HCT116 (cell line): Measurements from ENCODE around the gene BMP5. TPM values are rescaled to one million over a fixed set of nuclear protein-coding genes. Genes with fewer than 3 reads are reported as not detected.

Experiments used
- ATAC-seq: fragments of 200-7000 bp; cut with Tn5 transposase; 2 replicates; pipeline ENCODE4 v1.9.1; 2020; ENCODE audit warnings: mild to moderate bottlenecking, moderate library complexity
- BruUV-seq: library from RNA; stranded (reverse); fragments of 400-500 nt; replicated peaks from 2 replicates; lab custom pipeline; 2021; lab: Mats Ljungman, UMichigan
- CTCF ChIA-PET: fragments of 300-600 bp; sonication (Branson Sonifier 250); formaldehyde crosslinking; loops from one replicate; lab custom pipeline; 2021; ENCODE audit warnings: antibody characterized with exemption; lab: Charles Lee
- POLR2A ChIA-PET: fragments of 300-600, 350-600 bp; sonication (Branson Sonifier 250); formaldehyde crosslinking; loops from one replicate; lab custom pipeline; 2021; ENCODE audit warnings: antibody characterized with exemption; lab: Charles Lee
- RAD21 ChIA-PET, 2 experiments: fragments of 300-600 bp; sonication (Branson Sonifier 250); formaldehyde crosslinking; loops; one replicate each; lab custom pipeline; 2023; ENCODE audit warnings: low total read pairs in 2 of 2; ENCODE audit not compliant: uncharacterized antibody in 2 of 2, unreplicated experiment in 2 of 2, low non-redundant PET in 1 of 2; lab: Charles Lee
- DNase-seq: peaks from one replicate; pipeline ENCODE4 v3.0.0-alpha.2; 2010; ENCODE audit warnings: low read depth, low spot score
- H2AFZ ChIP-seq: fragments of 200-600 bp; shearing (Covaris generic), sonication (generic); 2 replicates; pipeline ENCODE4 v1.6.1; 2017; ENCODE audit warnings: low read depth, mixed run types, mixed read lengths, antibody characterized with exemption, low read length; ENCODE audit not compliant: poor library complexity, severe bottlenecking
- H3K27ac ChIP-seq: 2 replicates; pipeline ENCODE4 v1.5.1; 2012; ENCODE audit warnings: low read depth, low read length
- H3K27me3 ChIP-seq: fragments of 200-600 bp; sonication (generic); 2 replicates; pipeline ENCODE4 v1.6.1; 2016; ENCODE audit warnings: mixed run types, low read length, mixed read lengths; ENCODE audit not compliant: insufficient read depth
- H3K36me3 ChIP-seq, 2 experiments: fragments of 200-500 bp in 1 of 2; fragments of 200-600 bp in 1 of 2; sonication (Bioruptor generic) in 1 of 2; sonication (generic) in 1 of 2; 2 replicates each; pipeline versions ENCODE4 v1.5.1 to v1.6.1; 2014 to 2016; ENCODE audit warnings: low read length in 2 of 2, inconsistent platforms in 1 of 2, mixed read lengths in 1 of 2, mixed run types in 1 of 2; ENCODE audit not compliant: insufficient read depth in 2 of 2, control insufficient read depth in 1 of 2
- H3K4me1 ChIP-seq, 2 experiments: fragments of 200-600 bp in 1 of 2; sonication (generic) in 1 of 2; 2 replicates each; pipeline versions ENCODE4 v1.5.1 to v1.6.1; 2012 to 2017; ENCODE audit warnings: low read length in 2 of 2, inconsistent platforms in 1 of 2, mild to moderate bottlenecking in 1 of 2, mixed read lengths in 1 of 2, mixed run types in 1 of 2, moderate library complexity in 1 of 2; ENCODE audit not compliant: insufficient read depth in 2 of 2, control insufficient read depth in 1 of 2
- H3K4me2 ChIP-seq: fragments of 200-600 bp; sonication (generic); 2 replicates; pipeline ENCODE4 v1.6.1; 2017; ENCODE audit warnings: mixed run types, low read length, mixed read lengths
- H3K4me3 ChIP-seq, 2 experiments: fragments of 200-600 bp in 1 of 2; sonication (generic) in 1 of 2; replicated peaks in 1 of 2; 2 replicates each; pipeline ENCODE4 v1.5.1; 2011 to 2016; ENCODE audit warnings: low read length in 2 of 2, control low read depth in 1 of 2, low read depth in 1 of 2, mild to moderate bottlenecking in 1 of 2, mixed read lengths in 1 of 2, mixed run types in 1 of 2
- H3K79me2 ChIP-seq: fragments of 200-600 bp; sonication (generic); 2 replicates; pipeline ENCODE4 v1.6.1; 2017; ENCODE audit warnings: mild to moderate bottlenecking, mixed run types, low read length, moderate library complexity, mixed read lengths; ENCODE audit not compliant: insufficient read depth
- H3K9ac ChIP-seq: fragments of 200-600 bp; sonication (generic); 2 replicates; pipeline ENCODE4 v1.6.1; 2016; ENCODE audit warnings: low read length, mixed read lengths
- H3K9me2 ChIP-seq: fragments of 200-600 bp; sonication (generic), shearing (Covaris generic); 2 replicates; pipeline ENCODE4 v1.6.1; 2017; ENCODE audit warnings: mixed run types, mild to moderate bottlenecking, moderate library complexity; ENCODE audit not compliant: insufficient read depth
- H3K9me3 ChIP-seq, 2 experiments: fragments of 200-500 bp in 1 of 2; fragments of 200-600 bp in 1 of 2; sonication (Bioruptor generic) in 1 of 2; sonication (generic) in 1 of 2; 2 replicates each; pipeline ENCODE4 v1.6.1; 2014 to 2017; ENCODE audit warnings: low read length in 2 of 2, mixed read lengths in 2 of 2, inconsistent platforms in 1 of 2, low read depth in 1 of 2, mild to moderate bottlenecking in 1 of 2, mixed run types in 1 of 2, moderate library complexity in 1 of 2; ENCODE audit not compliant: control insufficient read depth in 1 of 2, insufficient read depth in 1 of 2
- H4K20me1 ChIP-seq: fragments of 200-600 bp; sonication (generic), shearing (Covaris generic); 2 replicates; pipeline ENCODE4 v1.6.1; 2017; ENCODE audit warnings: mixed run types, mild to moderate bottlenecking, moderate library complexity; ENCODE audit not compliant: insufficient read depth
- CEBPB ChIP-seq: IDR thresholded peaks from 2 replicates; pipeline ENCODE4 v1.6.1; 2012; ENCODE audit warnings: low read depth
- EGR1 ChIP-seq: IDR thresholded peaks from 2 replicates; pipeline ENCODE4 v1.6.1; 2012; ENCODE audit warnings: low read depth
- ELF1 ChIP-seq: IDR thresholded peaks from 2 replicates; pipeline ENCODE4 v1.6.1; 2012; ENCODE audit warnings: low read depth, borderline replicate concordance
- EZH2 ChIP-seq: fragments of 200-600 bp; sonication (generic); IDR thresholded peaks from 2 replicates; pipeline ENCODE4 v1.6.1; 2017; ENCODE audit warnings: antibody characterized with exemption, mixed run types
- EZH2phosphoT487 ChIP-seq: fragments of 200-600 bp; IDR thresholded peaks from 2 replicates; pipeline ENCODE4 v1.6.1; 2018; ENCODE audit warnings: antibody characterized with exemption, borderline replicate concordance
- FOSL1 ChIP-seq: IDR thresholded peaks from 2 replicates; pipeline ENCODE4 v1.6.1; 2012; ENCODE audit warnings: low read depth
- JUND ChIP-seq: IDR thresholded peaks from 2 replicates; pipeline ENCODE4 v1.6.1; 2012
- POLR2A ChIP-seq: IDR thresholded peaks from 2 replicates; pipeline ENCODE4 v1.7.0; 2011; ENCODE audit warnings: borderline replicate concordance; ENCODE audit not compliant: insufficient read depth, insufficient read length; ENCODE audit errors: extremely low read depth
- RAD21 ChIP-seq: IDR thresholded peaks from 2 replicates; pipeline ENCODE4 v1.6.1; 2012; ENCODE audit warnings: low read depth, mild to moderate bottlenecking
- SIN3A ChIP-seq: IDR thresholded peaks from 2 replicates; pipeline ENCODE4 v1.6.1; 2012; ENCODE audit warnings: low read depth
- YY1 ChIP-seq: IDR thresholded peaks from 2 replicates; pipeline ENCODE4 v1.6.1; 2011; ENCODE audit warnings: low read length, low read depth, moderate library complexity, mild to moderate bottlenecking; ENCODE audit not compliant: insufficient replicate concordance; ENCODE audit errors: extremely low read depth
- ZFX ChIP-seq: fragments of 450-650 bp; IDR thresholded peaks from 2 replicates; pipeline ENCODE4 v1.6.1; 2017
- ZNF274 ChIP-seq: fragments of 200-500 bp; sonication (Bioruptor generic); IDR thresholded peaks from 2 replicates; pipeline ENCODE4 v1.6.1; 2014; ENCODE audit warnings: mild to moderate bottlenecking, low read depth, low read length, inconsistent platforms
- intact Hi-C: fragments of 100-400 bp; cut with micrococcal nuclease; formaldehyde crosslinking; loops from 2 replicates; pipeline ENCODE4 v1.10.0; 2022
- total RNA-seq: library from RNA; stranded (reverse); gene quantifications from one replicate; pipeline ENCODE4 v1.2.1, GENCODE V29; 2021; ENCODE audit not compliant: unreplicated experiment
- TF ChIP-seq, protein P1 (sequence below): IDR thresholded peaks from 2 replicates; pipeline ENCODE4 v1.6.1; 2012
- TF ChIP-seq, protein P2 (sequence below): IDR thresholded peaks from 2 replicates; pipeline ENCODE4 v1.6.1; 2011; ENCODE audit warnings: mild to moderate bottlenecking, low read length, moderate library complexity; ENCODE audit not compliant: insufficient replicate concordance; ENCODE audit errors: extremely low read depth

The BMP5 gene
- total RNA-seq, 1 experiment from 2014 or later = not detected

DNA sequence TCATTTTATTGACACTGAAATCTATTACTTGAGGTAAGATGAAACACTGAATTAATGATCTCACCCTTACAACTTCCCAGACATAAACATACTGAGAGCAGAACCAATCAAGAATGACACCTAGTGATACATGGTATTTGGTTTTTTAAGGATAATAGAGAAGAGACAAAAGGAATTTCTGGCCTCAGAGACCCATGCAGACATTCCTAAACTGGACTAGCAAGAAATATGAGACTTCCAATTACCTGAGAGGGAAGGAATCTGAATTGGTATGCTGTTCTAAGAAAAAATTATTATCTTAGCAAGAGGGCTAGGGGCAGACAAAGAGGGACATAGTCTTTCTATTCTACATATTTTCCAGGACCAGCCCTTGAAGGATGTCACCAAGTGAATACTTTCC is 141.1 kb downstream of the BMP5 start:
- H3K36me3 ChIP-seq = no peaks in the 10 kb centered on the region
- intact Hi-C loops = no loop called here
- no TSS peak for BruUV-seq
- H3K79me2 ChIP-seq = no peaks in the 10 kb centered on the region
- no peaks in the 10 kb centered on the region for H3K9me3 ChIP-seq
- no peaks in the 10 kb centered on the region for H3K9me2 ChIP-seq
- peaks cover 10% of the 10 kb centered on the region for H3K27me3 ChIP-seq
- H4K20me1 ChIP-seq = no peaks in the 10 kb centered on the region
- H3K4me3 ChIP-seq = no peak overlapping the region
- no peak overlapping the region for H3K4me2 ChIP-seq
- ChIA-PET CTCF (no interaction called here), RAD21 (no interaction called here), POLR2A (no interaction called here)
- no peak overlapping the region for H2AFZ ChIP-seq
- H3K27ac ChIP-seq = no peak overlapping the region
- TF ChIP-seq YY1 (no peak), EZH2phosphoT487 (no peak)
- TF ChIP-seq, protein P1, sequence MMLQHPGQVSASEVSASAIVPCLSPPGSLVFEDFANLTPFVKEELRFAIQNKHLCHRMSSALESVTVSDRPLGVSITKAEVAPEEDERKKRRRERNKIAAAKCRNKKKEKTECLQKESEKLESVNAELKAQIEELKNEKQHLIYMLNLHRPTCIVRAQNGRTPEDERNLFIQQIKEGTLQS = no peak
- ATAC-seq (no peak), DNase-seq (no peak)
- H3K9ac ChIP-seq = no peak overlapping the region
- no peaks in the 10 kb centered on the region for H3K4me1 ChIP-seq

DNA sequence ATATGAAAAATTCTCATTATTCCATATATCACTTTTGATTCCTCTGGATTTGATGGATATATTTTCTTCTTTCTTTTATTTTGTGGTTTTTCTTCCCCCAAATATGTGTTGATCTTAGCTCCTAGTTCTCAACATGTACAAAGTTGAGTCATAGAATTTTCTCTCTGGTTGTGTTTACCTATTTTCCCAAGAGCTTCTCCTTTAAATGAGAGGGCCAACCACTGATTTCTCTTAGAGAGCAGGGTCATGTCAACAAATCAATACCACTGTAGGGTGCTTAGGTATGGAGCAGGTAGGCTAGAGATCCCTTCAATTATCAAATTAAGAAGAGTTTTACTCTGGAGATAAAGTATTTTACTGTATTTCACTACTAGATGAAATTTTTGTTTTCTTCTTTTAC is 145.7 kb downstream of the BMP5 start:
- Histone ChIP-seq H3K9me3 (no peaks in the 10 kb centered on the region), H3K9me2 (no peaks in the 10 kb centered on the region), H3K27ac (no peak overlapping the region), H3K4me3 (no peak overlapping the region), H3K27me3 (peaks cover 10% of the 10 kb centered on the region), H3K4me2 (no peak overlapping the region), H2AFZ (no peak overlapping the region), H3K9ac (no peak overlapping the region), H3K4me1 (no peaks in the 10 kb centered on the region), H3K79me2 (no peaks in the 10 kb centered on the region), H4K20me1 (no peaks in the 10 kb centered on the region), H3K36me3 (no peaks in the 10 kb centered on the region)
- ChIA-PET CTCF (no interaction called here), RAD21 (no interaction called here), POLR2A (no interaction called here)
- DNase-seq (no peak), ATAC-seq (no peak)
- BruUV-seq = no TSS peak
- TF ChIP-seq SIN3A (no peak), ELF1 (no peak), ZFX (no peak), FOSL1 (no peak), YY1 (no peak), EZH2phosphoT487 (no peak), RAD21 (no peak), EGR1 (no peak), JUND (no peak), CEBPB (no peak), POLR2A (no peak), ZNF274 (no peak), EZH2 (no peak)
- TF ChIP-seq, protein P2, sequence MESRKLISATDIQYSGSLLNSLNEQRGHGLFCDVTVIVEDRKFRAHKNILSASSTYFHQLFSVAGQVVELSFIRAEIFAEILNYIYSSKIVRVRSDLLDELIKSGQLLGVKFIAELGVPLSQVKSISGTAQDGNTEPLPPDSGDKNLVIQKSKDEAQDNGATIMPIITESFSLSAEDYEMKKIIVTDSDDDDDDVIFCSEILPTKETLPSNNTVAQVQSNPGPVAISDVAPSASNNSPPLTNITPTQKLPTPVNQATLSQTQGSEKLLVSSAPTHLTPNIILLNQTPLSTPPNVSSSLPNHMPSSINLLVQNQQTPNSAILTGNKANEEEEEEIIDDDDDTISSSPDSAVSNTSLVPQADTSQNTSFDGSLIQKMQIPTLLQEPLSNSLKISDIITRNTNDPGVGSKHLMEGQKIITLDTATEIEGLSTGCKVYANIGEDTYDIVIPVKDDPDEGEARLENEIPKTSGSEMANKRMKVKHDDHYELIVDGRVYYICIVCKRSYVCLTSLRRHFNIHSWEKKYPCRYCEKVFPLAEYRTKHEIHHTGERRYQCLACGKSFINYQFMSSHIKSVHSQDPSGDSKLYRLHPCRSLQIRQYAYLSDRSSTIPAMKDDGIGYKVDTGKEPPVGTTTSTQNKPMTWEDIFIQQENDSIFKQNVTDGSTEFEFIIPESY = no peak
- TF ChIP-seq, protein P1 = no peak
- intact Hi-C loops = no loop called here
